HEK293T (cell line): Measurements from ENCODE around the gene CDH12.

Experiments used
- BHLHE40 ChIP-seq: fragments of 450-650 bp; IDR thresholded peaks from 2 replicates; pipeline ENCODE4 v1.6.1; 2016; ENCODE audit warnings: mild to moderate bottlenecking, moderate library complexity, borderline replicate concordance
- FOXM1 ChIP-seq: fragments of 450-650 bp; IDR thresholded peaks from 2 replicates; pipeline ENCODE4 v1.6.1; 2017; ENCODE audit warnings: mild to moderate bottlenecking, borderline replicate concordance
- SP1 ChIP-seq: fragments of 450-650 bp; IDR thresholded peaks from 2 replicates; pipeline ENCODE4 v1.6.1; 2017

- TF ChIP-seq FOXM1 (no peak), BHLHE40 (no peak), SP1 (no peak)
Observed at GRCh38 chr5:22567983-22568382, 285.2 kb downstream of the CDH12 start.
